ENCODE results near the gene GARNL3. TPM values are rescaled to one million over a fixed set of nuclear protein-coding genes. Genes with fewer than 3 reads are reported as not detected.

Gene GARNL3
- total RNA-seq, 1 donor from 2014 or later, result 3.3 TPM

DNA sequence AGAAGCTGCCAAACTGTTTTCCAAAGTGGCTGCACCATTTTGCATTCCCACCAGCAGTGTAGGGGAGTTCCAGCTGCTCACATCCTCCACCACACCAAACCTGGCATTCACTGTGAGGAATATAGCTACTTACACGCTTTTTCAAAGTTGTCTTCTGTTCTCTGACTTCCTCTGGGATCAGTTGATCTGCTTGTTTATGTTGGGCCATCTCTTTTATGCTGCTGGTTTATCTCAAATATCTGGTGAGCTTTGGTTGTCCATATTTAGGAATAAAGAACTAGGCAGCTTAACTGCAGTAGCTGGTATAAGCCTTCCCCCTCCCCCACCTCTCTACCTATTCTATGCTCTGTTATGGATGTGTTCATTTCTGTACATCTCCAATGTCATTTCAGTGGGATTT lies 151.1 kb downstream of the GARNL3 start:
- no peaks in the 10 kb centered on the region for H3K36me3 Mint-ChIP-seq (ENCODE audit: low read depth, unreplicated experiment)
- no peak overlapping the region for H3K27ac Mint-ChIP-seq (ENCODE audit: unreplicated experiment)
- TF ChIP-seq, protein P1, sequence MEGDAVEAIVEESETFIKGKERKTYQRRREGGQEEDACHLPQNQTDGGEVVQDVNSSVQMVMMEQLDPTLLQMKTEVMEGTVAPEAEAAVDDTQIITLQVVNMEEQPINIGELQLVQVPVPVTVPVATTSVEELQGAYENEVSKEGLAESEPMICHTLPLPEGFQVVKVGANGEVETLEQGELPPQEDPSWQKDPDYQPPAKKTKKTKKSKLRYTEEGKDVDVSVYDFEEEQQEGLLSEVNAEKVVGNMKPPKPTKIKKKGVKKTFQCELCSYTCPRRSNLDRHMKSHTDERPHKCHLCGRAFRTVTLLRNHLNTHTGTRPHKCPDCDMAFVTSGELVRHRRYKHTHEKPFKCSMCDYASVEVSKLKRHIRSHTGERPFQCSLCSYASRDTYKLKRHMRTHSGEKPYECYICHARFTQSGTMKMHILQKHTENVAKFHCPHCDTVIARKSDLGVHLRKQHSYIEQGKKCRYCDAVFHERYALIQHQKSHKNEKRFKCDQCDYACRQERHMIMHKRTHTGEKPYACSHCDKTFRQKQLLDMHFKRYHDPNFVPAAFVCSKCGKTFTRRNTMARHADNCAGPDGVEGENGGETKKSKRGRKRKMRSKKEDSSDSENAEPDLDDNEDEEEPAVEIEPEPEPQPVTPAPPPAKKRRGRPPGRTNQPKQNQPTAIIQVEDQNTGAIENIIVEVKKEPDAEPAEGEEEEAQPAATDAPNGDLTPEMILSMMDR (IDR thresholded peaks at IDR 0.05; ENCODE audit: unreplicated experiment), result no peak
- peaks cover 2% of the 10 kb centered on the region for H3K27me3 Mint-ChIP-seq (ENCODE audit: unreplicated experiment)
- H3K9me3 Mint-ChIP-seq (ENCODE audit: unreplicated experiment), result no peaks in the 10 kb centered on the region
- no peak overlapping the region for H3K4me3 Mint-ChIP-seq (ENCODE audit: unreplicated experiment)
- DNase-seq (ENCODE audit: low spot score), result no peak
- H3K4me1 Mint-ChIP-seq (ENCODE audit: unreplicated experiment), result peaks cover 13% of the 10 kb centered on the region

DNA sequence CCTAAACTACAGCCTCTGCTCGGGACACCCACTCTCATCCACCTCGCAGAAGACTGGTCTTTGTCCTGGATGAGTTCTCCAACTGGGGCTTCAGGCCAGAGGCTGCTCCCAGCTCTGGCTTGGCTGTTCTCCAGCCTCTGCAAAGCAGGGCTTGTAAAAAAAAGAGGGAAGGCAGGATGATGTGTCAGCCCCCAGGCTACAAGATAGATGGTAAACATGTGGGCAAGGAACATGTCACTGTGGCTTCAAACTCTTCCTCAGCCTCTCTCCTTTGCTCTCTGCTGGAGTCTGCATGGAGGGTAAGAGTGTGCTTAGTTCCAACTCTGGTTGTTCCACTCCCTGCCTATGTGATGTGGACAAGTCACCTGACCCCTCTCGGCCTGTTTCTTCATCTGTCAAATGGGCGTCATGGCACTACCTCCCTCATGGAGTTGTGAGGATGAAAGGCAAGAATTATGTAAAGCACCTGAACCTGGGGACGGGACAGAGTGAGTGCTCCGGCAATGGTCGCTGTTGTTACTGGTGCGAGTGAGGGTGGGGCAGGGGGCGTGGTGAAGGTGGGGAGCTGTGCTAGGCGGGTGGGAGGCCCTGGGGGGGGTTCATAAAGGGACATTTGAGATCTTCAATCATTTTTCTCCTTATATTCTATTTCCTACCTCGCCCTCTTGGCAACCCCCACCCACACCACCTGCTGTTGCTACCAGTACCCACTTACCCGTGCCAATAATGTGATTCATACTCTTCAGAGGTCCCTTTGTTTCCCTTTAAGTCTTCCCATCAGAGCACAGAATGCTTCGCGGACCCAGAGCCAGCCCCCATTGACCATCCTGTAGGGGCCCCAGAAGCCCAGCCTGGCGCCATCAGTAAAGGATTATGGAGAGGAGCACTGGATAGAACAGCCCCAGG lies 152.8 kb downstream of the GARNL3 start:
- H3K27ac Mint-ChIP-seq (ENCODE audit: unreplicated experiment), result no peak overlapping the region
- peaks cover 2% of the 10 kb centered on the region for H3K27me3 Mint-ChIP-seq (ENCODE audit: unreplicated experiment)
- H3K9me3 Mint-ChIP-seq (ENCODE audit: unreplicated experiment), result no peaks in the 10 kb centered on the region
- no peaks in the 10 kb centered on the region for H3K36me3 Mint-ChIP-seq (ENCODE audit: low read depth, unreplicated experiment)
- DNase-seq (ENCODE audit: low spot score), result no peak
- TF ChIP-seq, protein P1 (IDR thresholded peaks at IDR 0.05; ENCODE audit: unreplicated experiment), result no peak
- H3K4me3 Mint-ChIP-seq (ENCODE audit: unreplicated experiment), result no peak overlapping the region
- H3K4me1 Mint-ChIP-seq (ENCODE audit: unreplicated experiment), result peaks cover 7% of the 10 kb centered on the region

DNA sequence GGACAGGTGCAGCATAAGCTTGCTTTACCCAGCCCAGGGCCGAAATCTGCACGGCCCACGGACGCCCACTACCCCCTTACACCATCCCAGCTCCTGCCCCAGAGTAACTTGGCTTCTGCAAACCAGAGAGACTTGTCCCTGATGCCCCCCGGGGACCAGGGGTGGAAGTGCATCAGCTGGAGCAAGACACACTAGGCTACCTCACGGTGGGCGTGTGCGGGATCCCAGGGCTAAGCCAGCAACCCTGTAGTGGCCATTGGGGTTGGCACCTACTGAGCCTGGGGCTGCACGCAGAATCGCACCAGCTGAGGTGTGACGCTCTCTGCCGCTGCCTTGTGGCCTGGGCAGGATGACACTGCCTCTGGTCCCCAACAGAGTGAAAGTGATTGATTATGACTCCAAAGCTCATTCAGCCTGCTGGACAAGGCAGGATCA lies 153.5 kb downstream of the GARNL3 start:
- H3K36me3 Mint-ChIP-seq (ENCODE audit: low read depth, unreplicated experiment), result no peaks in the 10 kb centered on the region
- H3K9me3 Mint-ChIP-seq (ENCODE audit: unreplicated experiment), result no peaks in the 10 kb centered on the region
- peaks cover 13% of the 10 kb centered on the region for H3K4me1 Mint-ChIP-seq (ENCODE audit: unreplicated experiment)
- no peak overlapping the region for H3K27ac Mint-ChIP-seq (ENCODE audit: unreplicated experiment)
- H3K27me3 Mint-ChIP-seq (ENCODE audit: unreplicated experiment), result peaks cover 2% of the 10 kb centered on the region
- no peak overlapping the region for H3K4me3 Mint-ChIP-seq (ENCODE audit: unreplicated experiment)
- TF ChIP-seq, protein P1 (IDR thresholded peaks at IDR 0.05; ENCODE audit: unreplicated experiment), result peak; percentile 40
- peak; percentile 67 for DNase-seq (ENCODE audit: low spot score)

DNA sequence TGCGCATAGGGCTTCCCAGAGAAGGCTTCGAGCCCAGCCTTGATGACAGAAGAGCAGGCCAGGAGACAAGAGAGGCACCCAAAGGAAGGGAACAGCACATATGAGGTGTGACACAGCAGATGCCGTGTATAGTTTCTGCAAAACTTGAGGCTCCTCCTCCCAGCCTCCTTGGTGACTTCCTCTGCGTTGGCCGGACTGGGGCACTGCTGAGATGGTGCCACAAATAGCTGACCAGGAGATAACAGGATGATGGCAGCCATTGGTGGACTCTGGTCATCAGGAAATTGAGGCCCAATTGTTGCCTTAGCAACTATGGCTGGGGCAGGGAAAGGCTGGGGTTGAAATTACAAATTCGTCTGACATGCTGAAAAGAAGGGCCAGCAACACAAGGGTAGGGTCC lies 154.8 kb downstream of the GARNL3 start:
- H3K36me3 Mint-ChIP-seq (ENCODE audit: low read depth, unreplicated experiment), result no peaks in the 10 kb centered on the region
- H3K27ac Mint-ChIP-seq (ENCODE audit: unreplicated experiment), result no peak overlapping the region
- no peak overlapping the region for H3K4me3 Mint-ChIP-seq (ENCODE audit: unreplicated experiment)
- no peaks in the 10 kb centered on the region for H3K9me3 Mint-ChIP-seq (ENCODE audit: unreplicated experiment)
- TF ChIP-seq, protein P1 (IDR thresholded peaks at IDR 0.05; ENCODE audit: unreplicated experiment), result no peak
- H3K4me1 Mint-ChIP-seq (ENCODE audit: unreplicated experiment), result peaks cover 14% of the 10 kb centered on the region
- DNase-seq (ENCODE audit: low spot score), result no peak
- peaks cover 2% of the 10 kb centered on the region for H3K27me3 Mint-ChIP-seq (ENCODE audit: unreplicated experiment)

DNA sequence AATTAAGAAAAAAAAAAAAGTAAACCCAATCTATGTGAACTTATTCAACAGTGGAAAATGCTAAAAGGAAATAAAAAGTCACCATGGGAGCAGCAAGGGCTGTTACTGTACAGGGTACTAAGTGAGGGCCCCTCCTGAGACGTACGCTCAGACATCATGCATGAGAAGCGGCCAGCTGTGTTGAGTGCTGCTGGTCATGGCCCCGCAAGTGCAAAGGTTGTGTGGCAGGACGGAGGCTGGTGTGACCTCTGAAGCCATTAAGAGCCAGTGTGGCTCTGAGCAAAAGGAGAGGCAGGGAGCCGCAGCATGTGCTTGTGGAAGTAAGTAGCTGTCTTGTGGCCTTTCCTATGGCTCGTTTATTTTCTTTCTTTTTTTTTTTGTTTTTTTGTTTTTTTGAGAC lies 156.5 kb downstream of the GARNL3 start:
- no peak for DNase-seq (ENCODE audit: low spot score)
- H3K9me3 Mint-ChIP-seq (ENCODE audit: unreplicated experiment), result no peaks in the 10 kb centered on the region
- no peak overlapping the region for H3K4me3 Mint-ChIP-seq (ENCODE audit: unreplicated experiment)
- TF ChIP-seq, protein P1 (IDR thresholded peaks at IDR 0.05; ENCODE audit: unreplicated experiment), result no peak
- no peak overlapping the region for H3K27ac Mint-ChIP-seq (ENCODE audit: unreplicated experiment)
- H3K36me3 Mint-ChIP-seq (ENCODE audit: low read depth, unreplicated experiment), result no peaks in the 10 kb centered on the region
- H3K27me3 Mint-ChIP-seq (ENCODE audit: unreplicated experiment), result peaks cover 2% of the 10 kb centered on the region
- peaks cover 30% of the 10 kb centered on the region for H3K4me1 Mint-ChIP-seq (ENCODE audit: unreplicated experiment)
